Renal pelvis (tissue), 4 donors: ENCODE results near the gene TTLL12. TPM values are rescaled to one million over a fixed set of nuclear protein-coding genes. Genes with fewer than 3 reads are reported as not detected.

Experiments used
- DNase-seq: peaks from one replicate; pipeline ENCODE4 v3.0.0-alpha.2; 2013
- polyA plus RNA-seq, 3 donors: library from polyadenylated mRNA; unstranded; fragments of 120-200 nt; gene quantifications; one replicate each; pipeline ENCODE4 v1.2.1, GENCODE V29; 2013; ENCODE audit not compliant: insufficient read length in 3 of 3

TTLL12 gene
- polyA plus RNA-seq, 3 donors, result 26.1 to 34.6 (median 29.5) TPM

DNA sequence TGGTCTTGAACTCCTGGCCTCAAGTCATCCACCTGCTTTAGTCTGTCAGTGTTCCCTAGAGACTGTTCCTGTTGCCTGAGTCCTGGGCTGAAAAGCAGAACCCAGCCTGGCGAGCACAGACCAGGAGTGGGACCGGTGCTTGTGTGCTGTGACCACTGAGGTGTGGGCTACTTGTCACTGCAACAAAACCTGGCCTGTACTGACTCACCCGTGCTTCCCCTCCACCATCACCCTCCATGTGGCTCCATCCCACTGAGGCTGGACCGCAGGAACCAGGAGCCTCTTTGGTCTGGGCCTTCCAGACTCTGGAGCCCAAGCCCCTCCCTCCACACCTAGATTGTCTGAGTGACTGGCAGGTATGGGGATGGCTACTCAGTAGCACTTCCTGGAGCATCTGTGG lies 52.4 kb downstream of the TTLL12 start:
- no peak for DNase-seq

GRCh38 chr22:43133401-43133800 lies 53.5 kb downstream of the TTLL12 start:
- DNase-seq, result no peak

DNA sequence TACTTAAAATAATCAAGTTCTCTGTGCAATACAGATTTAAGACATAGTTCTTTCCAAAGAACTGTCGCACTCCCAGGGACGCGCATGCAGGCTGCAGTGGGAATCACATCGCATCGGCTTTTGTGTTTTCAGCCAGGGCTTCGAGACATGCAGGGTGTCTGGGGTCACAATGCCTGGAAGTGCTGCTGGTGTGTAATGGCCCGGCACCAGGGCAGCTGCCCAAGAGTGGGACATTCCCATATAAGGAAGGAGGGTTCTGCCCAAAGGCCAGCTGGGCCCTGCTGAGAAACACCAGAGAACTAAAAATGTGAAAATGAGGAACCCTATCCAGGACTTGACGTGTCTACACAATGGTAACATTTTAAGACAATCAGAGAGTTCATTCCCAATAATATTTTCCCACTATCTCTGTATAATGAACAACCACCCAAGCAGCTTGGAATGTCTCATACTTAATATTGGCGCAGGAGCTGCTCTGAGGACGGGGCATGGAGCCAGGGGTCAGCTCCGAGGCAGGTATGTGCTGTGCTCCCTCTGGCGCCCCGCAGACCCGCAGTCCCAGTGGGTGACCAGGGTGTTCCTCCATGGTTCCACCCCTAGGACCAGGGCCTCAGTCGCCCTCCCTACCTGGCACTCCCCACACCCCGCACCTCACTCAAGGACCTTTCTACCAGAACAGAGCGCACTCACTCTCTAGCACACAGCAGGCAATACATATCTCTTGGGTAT lies 55.0 kb downstream of the TTLL12 start:
- no peak for DNase-seq

GRCh38 chr22:43129426-43130425 lies 57.2 kb downstream of the TTLL12 start:
- no peak for DNase-seq

GRCh38 chr22:43128928-43129424 lies 58.0 kb downstream of the TTLL12 start:
- DNase-seq, result no peak

DNA sequence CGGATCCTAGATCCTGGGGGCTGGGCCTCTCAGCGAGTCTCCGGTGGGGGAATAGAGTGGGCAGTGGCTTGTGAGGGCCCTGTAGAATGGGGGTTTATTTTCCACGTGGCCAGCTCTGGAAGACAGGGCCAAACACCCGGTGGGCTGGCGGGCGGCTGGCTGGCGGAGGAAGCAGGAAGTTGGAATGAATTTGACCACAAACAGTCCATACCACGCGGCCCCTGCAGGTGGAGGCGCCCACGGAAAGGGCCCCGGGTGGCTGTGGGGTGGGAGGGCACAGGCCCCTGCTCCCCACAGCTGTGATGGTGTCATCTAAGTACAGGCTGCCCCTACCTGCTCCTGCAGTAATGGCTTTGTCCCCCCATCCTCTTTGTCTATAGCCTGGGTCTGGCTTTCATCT lies 58.8 kb downstream of the TTLL12 start:
- no peak for DNase-seq

DNA sequence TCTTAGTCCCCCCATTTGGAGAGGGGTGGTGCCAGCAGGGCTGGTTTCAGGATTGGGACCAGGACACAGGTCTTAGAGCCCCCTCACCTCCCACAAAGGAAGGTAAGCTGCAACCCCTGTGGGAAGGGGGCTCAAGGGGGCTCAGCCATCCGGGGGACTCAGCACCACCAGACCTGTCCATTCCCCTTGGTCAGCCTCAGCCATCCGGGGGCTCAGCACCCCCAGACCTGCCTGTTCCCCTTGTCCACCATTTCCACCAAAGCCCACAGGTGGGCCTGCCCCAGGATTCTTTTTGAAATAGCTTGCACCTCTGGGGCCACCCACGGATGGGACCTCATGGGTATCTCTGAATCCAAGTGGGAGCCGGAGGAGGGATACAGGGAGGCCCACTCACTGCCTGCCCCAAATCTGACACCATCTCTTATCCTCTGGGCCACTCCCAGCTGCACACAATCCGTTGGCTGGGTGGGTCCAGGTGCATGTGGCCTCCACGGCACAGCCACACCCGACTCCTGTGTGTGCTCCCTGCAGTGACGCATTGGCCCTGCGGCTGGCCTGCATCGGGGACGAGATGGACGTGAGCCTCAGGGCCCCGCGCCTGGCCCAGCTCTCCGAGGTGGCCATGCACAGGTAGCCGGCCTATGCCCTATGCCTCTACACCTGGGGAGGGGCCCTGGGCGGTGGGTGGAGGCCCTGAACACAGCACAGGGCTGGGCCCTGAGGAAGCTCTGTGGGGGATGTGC lies 59.6 kb downstream of the TTLL12 start:
- DNase-seq, result no peak

DNA sequence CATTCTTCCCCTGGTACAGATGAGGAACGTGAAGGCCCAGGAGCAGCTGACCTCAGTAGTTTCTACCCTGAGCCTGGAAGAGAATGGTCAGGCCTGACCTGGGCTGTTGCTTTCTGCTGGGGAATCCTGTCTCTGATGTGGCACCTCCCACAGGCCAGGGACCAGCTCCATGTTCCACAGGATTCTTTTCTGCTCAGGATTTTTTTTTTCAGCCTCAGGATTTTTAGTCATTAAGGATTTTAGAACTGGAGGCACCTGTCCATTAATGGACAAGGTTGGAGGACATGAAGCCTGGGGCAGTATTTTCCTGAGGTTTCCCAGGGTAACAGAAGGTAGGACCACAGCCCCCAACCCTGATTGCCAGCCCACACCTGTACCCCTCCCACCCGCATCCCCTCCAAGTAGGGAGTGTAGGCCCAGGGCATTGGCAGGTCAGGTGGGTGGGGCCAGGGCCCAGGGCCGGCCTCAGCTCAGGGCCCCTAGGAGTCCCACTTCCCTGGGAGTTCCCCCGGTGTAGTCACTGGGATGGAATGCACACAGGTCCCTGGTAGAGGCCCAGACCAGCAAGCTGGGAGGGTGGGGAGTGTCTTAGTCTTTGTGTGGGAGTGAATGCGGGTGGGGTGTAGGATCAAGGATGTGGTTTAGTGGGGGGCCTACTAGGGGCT lies 60.3 kb downstream of the TTLL12 start:
- DNase-seq, result no peak

DNA sequence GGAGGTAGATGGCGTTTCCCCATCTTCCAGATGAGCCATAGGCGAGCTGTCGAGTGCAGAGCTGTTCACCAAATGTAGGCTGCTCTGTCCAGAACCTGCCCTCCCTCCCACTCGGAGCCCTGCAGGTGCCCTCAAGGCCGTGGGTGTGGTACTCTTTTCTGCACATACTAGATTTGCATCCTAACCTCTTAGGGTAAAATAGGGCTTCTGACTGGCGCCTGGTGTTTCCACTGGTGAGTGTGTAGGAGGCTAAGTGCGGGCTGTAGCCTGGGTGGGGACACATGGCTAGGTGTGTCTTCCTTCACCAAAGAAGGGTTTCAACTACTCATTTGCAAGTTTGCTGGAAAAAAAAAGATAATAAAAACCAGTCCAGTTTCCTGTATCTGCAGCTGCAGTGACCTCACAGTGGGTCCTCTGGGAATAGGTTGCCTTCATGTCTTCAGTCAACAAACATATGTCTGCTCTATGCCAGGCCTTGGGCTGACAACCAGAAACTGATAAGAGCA lies 67.9 kb downstream of the TTLL12 start:
- no peak for DNase-seq

- DNase-seq, result no peak
These were observed 68.7 kb downstream of the TTLL12 start for GRCh38 chr22:43118024-43118849.

DNA sequence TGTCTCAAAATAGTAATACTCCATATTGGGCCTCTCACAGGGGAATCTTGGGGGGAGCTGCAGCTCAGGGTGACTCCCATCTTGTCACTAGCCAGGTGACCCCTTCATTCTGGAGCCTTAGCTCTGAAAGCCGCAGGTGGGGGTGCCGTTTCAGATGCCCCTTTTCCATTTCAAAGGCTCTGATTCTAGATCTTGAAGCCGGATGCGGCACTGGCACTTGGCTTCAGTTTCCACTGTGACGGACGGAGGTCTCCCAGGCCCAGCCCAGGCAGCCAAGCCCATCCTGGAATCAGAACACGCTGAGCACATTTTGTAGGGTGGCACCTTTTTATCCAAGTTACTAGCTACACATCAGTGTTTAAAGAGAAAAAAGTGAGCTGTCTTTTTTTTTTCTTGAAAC lies 70.0 kb downstream of the TTLL12 start:
- DNase-seq, result no peak

Other genes with a start within 250 kb of the TTLL12 start
- 10 to 100 TPM; 69.6 to 70.3 (median 70.3) TPM for gene PACSIN2, start 172.0 kb downstream of the TTLL12 start, polyA plus RNA-seq
- 10 to 100 TPM; 17.7 to 19.8 (median 18.5) TPM for gene TTLL1, start 97.7 kb downstream of the TTLL12 start, polyA plus RNA-seq
- gene BIK, start 76.4 kb downstream of the TTLL12 start, polyA plus RNA-seq, result 1 to 10 TPM; 1.1 to 1.5 (median 1.2) TPM
- 10 to 100 TPM; 25.3 to 29.5 (median 26.7) TPM for gene MCAT, start 43.7 kb downstream of the TTLL12 start, polyA plus RNA-seq
- gene TSPO, start 35.6 kb downstream of the TTLL12 start, polyA plus RNA-seq, result 10 to 100 TPM; 28.5 to 30.5 (median 30.0) TPM
- 10 to 100 TPM in 1 of 3 donors, 1 to 10 TPM in 2; 4.4 to 11.1 (median 7.9) TPM for gene SCUBE1, start 156.2 kb upstream of the TTLL12 start, polyA plus RNA-seq
- 1 to 10 TPM in 1 of 3 donors, under 1 TPM in 2; 0.49 to 1.2 (median 0.91) TPM for gene MPPED1, start 224.9 kb upstream of the TTLL12 start, polyA plus RNA-seq